ENCODE results near the gene PPP1R3G. TPM values are rescaled to one million over a fixed set of nuclear protein-coding genes. Genes with fewer than 3 reads are reported as not detected.

Gene PPP1R3G
- total RNA-seq, 1 experiment from 2014 or later: not detected

DNA sequence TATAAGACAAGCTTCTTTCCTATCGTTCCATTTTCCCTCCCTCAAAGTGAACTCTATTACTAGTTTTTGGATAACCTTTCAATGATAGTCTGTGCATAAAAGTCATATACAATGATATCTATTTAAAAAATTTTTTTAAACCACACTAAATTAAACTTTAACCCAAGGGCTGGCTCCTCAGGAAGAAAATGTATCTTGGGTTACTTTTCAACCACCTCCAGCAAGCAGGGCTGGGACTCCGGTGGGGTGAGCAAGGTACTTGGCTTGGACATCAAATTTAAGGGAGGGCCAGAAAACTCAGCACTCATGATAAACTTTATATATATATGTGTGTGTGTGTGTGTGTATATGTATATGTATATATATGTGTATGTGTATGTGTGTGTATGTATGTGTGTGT, 13.9 kb upstream of the PPP1R3G start:
- no peak overlapping the region for H3K4ac ChIP-seq (ENCODE audit: low read depth, low read length)
- no peak overlapping the region for H3K18ac ChIP-seq (ENCODE audit: insufficient read length, low read depth, low read length)
- no peak overlapping the region for H3K27ac ChIP-seq (ENCODE audit: insufficient read length, low read depth, low read length)
- H3K9me3 Mint-ChIP-seq: peaks cover 0 to 5% of the 10 kb centered on the region in 2 experiments; a peak in 3 of 5 replicates
- H3K27ac Mint-ChIP-seq: no peak overlapping the region
- H3K9me3 ChIP-seq (ENCODE audit: control insufficient read depth, low read depth, low read length): no peaks in the 10 kb centered on the region
- no peak overlapping the region for H4K8ac ChIP-seq (replicated peaks; ENCODE audit: insufficient read length, low read depth, low read length)
- H2BK12ac ChIP-seq (ENCODE audit: insufficient read length, low read depth, low read length): no peak overlapping the region
- no peaks in the 10 kb centered on the region for H3K27me3 ChIP-seq (ENCODE audit: insufficient read depth, low read length)
- peaks cover 6% of the 10 kb centered on the region; the same call in 1 of the 2 replicates for H3K27me3 Mint-ChIP-seq (ENCODE audit: low read depth)
- H3K9ac ChIP-seq (ENCODE audit: extremely low read depth, insufficient read length, low read length): no peak overlapping the region
- H3K14ac ChIP-seq (ENCODE audit: insufficient read depth, low read length): no peak overlapping the region
- H2AK5ac ChIP-seq (ENCODE audit: insufficient read length, low read length): no peak overlapping the region
- DNase-seq: no peak
- H2BK5ac ChIP-seq (ENCODE audit: insufficient read length, low read length): no peak overlapping the region
- TF ChIP-seq, protein P1, sequence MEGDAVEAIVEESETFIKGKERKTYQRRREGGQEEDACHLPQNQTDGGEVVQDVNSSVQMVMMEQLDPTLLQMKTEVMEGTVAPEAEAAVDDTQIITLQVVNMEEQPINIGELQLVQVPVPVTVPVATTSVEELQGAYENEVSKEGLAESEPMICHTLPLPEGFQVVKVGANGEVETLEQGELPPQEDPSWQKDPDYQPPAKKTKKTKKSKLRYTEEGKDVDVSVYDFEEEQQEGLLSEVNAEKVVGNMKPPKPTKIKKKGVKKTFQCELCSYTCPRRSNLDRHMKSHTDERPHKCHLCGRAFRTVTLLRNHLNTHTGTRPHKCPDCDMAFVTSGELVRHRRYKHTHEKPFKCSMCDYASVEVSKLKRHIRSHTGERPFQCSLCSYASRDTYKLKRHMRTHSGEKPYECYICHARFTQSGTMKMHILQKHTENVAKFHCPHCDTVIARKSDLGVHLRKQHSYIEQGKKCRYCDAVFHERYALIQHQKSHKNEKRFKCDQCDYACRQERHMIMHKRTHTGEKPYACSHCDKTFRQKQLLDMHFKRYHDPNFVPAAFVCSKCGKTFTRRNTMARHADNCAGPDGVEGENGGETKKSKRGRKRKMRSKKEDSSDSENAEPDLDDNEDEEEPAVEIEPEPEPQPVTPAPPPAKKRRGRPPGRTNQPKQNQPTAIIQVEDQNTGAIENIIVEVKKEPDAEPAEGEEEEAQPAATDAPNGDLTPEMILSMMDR (conservative IDR thresholded peaks at IDR 0.05): no peak
- no peak overlapping the region for H3K23ac ChIP-seq (ENCODE audit: insufficient read length, low read depth, low read length)
- no peaks in the 10 kb centered on the region for H3K4me1 ChIP-seq (ENCODE audit: insufficient read depth, low read length)
- H3K79me1 ChIP-seq (ENCODE audit: insufficient read depth, low read depth, low read length, poor library complexity, severe bottlenecking): no peaks in the 10 kb centered on the region
- WGBS (ENCODE audit: extremely low coverage, insufficient read length, low lambda C conversion rate): no CpG with 5 or more reads among the region's 2 CpGs
- no peak overlapping the region for H4K5ac ChIP-seq (ENCODE audit: insufficient read length, low read depth, low read length)
- H3K23me2 ChIP-seq (ENCODE audit: insufficient read length, low read depth, low read length, poor library complexity, severe bottlenecking): no peaks in the 10 kb centered on the region
- no peak overlapping the region for H3T11ph ChIP-seq (ENCODE audit: low read length)
- no peak overlapping the region for H2BK20ac ChIP-seq (ENCODE audit: low read depth, low read length, poor library complexity, severe bottlenecking)
- H3K4me2 ChIP-seq (ENCODE audit: insufficient read depth, insufficient read length, low read length): no peak overlapping the region
- no peak overlapping the region for H2BK120ac ChIP-seq (ENCODE audit: low read depth, low read length, poor library complexity, severe bottlenecking)
- 0 out of 7 replicates have a peak, but pooled peaks cover 0 to 3% (median 2%) of the 10 kb centered on the region in 3 experiments for H3K36me3 Mint-ChIP-seq (ENCODE audit: insufficient read depth in 1 of 3, low read depth in 3 of 3)
- no peak overlapping the region for H3K4me3 Mint-ChIP-seq
- H2AFZ ChIP-seq (ENCODE audit: low read length): no peak overlapping the region
- H3K79me2 ChIP-seq (ENCODE audit: insufficient read depth, low read length): no peaks in the 10 kb centered on the region
- H3K56ac ChIP-seq (ENCODE audit: insufficient read length, low read depth, low read length): no peak overlapping the region
- peaks cover 4 to 5% of the 10 kb centered on the region in 2 experiments; a peak in 3 of 4 replicates for H3K4me1 Mint-ChIP-seq
- no peaks in the 10 kb centered on the region for H4K20me1 ChIP-seq (ENCODE audit: control insufficient read depth, insufficient read depth, insufficient read length)
- no peak overlapping the region for H2BK15ac ChIP-seq (ENCODE audit: low read depth, low read length)
- no peak overlapping the region for H4K91ac ChIP-seq (ENCODE audit: insufficient read length, low read depth, low read length)
